Endodermal cell (in vitro differentiated cells): ENCODE data around the gene JAZF1. TPM values are rescaled to one million over a fixed set of nuclear protein-coding genes. Genes with fewer than 3 reads are reported as not detected.

Experiments used
- DNase-seq: peaks from one replicate; pipeline ENCODE4 v3.0.0-alpha.2; 2017
- H3K27ac ChIP-seq: 2 replicates; pipeline ENCODE4 v1.5.1; 2013; ENCODE audit warnings: mild to moderate bottlenecking, low read depth, low read length, moderate library complexity
- H3K27me3 ChIP-seq: 2 replicates; pipeline ENCODE4 v1.6.1; 2013; ENCODE audit warnings: mild to moderate bottlenecking, low read length, moderate library complexity; ENCODE audit not compliant: insufficient read depth, control insufficient read depth, poor library complexity, severe bottlenecking
- H3K36me3 ChIP-seq: 2 replicates; pipeline ENCODE4 v1.7.0; 2013; ENCODE audit warnings: mild to moderate bottlenecking, low read length, moderate library complexity; ENCODE audit not compliant: control insufficient read depth, insufficient read depth
- H3K4me1 ChIP-seq: one replicate; pipeline ENCODE4 v1.7.0; 2013; ENCODE audit warnings: low read length; ENCODE audit not compliant: control insufficient read depth, insufficient read depth
- H3K4me3 ChIP-seq: 2 replicates; pipeline ENCODE4 v1.5.1; 2013; ENCODE audit warnings: mild to moderate bottlenecking, low read length, moderate library complexity
- H3K9ac ChIP-seq: 2 replicates; pipeline ENCODE4 v1.6.1; 2013; ENCODE audit warnings: mild to moderate bottlenecking, low read length, moderate library complexity; ENCODE audit not compliant: poor library complexity, severe bottlenecking; ENCODE audit errors: extremely low read depth
- H3K9me3 ChIP-seq: 2 replicates; pipeline ENCODE4 v1.6.1; 2013; ENCODE audit warnings: mild to moderate bottlenecking, low read length, moderate library complexity; ENCODE audit not compliant: control insufficient read depth
- H3K27ac Mint-ChIP-seq: 2 replicates; pipeline ENCODE4 v1.8.0; 2020; ENCODE audit warnings: mixed read lengths
- H3K27me3 Mint-ChIP-seq: 2 replicates; pipeline ENCODE4 v1.8.0; 2021; ENCODE audit warnings: mild to moderate bottlenecking, mixed read lengths; ENCODE audit not compliant: insufficient read depth
- H3K36me3 Mint-ChIP-seq: 2 replicates; pipeline ENCODE4 v1.8.0; 2020; ENCODE audit warnings: low read depth, mixed read lengths
- H3K4me1 Mint-ChIP-seq: 2 replicates; pipeline ENCODE4 v1.8.0; 2020; ENCODE audit warnings: mixed read lengths
- H3K4me3 Mint-ChIP-seq: 2 replicates; pipeline ENCODE4 v1.8.0; 2020; ENCODE audit warnings: mild to moderate bottlenecking, moderate library complexity, mixed read lengths
- H3K9me3 Mint-ChIP-seq: 2 replicates; pipeline ENCODE4 v1.8.0; 2020; ENCODE audit warnings: mild to moderate bottlenecking, mixed read lengths
- WGBS, 2 experiments: methylation state at CpG; one replicate each; pipeline versions ENCODE4 v1.1.5 to v1.1.7; 2013; ENCODE audit warnings: missing lambda C conversion rate in 2 of 2, mixed read lengths in 1 of 2; ENCODE audit not compliant: insufficient coverage in 1 of 2, insufficient read length in 1 of 2; 5-methylcytosine and 5-hydroxymethylcytosine counted together
- total RNA-seq, 2 donors: library from RNA; stranded (reverse); fragmentation: NEBNext Ultra II Directional in 1 of 2; extraction: Animal tissue kit (Norgen Biotek cat#: 25700) in 1 of 2; gene quantifications; 2 replicates in 1 of 2; 3 replicates in 1 of 2; pipeline ENCODE4 v1.2.1, GENCODE V29; 2021
- TF ChIP-seq, protein P1 (sequence below): fragments of 200-600 bp; sonication (generic); conservative IDR thresholded peaks from 2 replicates; pipeline ENCODE4 v1.5.0; 2021; ENCODE audit warnings: antibody characterized with exemption, mild to moderate bottlenecking

The JAZF1 gene
- total RNA-seq, 2 donors from 2014 or later, result 18.3 to 33.6 TPM

DNA sequence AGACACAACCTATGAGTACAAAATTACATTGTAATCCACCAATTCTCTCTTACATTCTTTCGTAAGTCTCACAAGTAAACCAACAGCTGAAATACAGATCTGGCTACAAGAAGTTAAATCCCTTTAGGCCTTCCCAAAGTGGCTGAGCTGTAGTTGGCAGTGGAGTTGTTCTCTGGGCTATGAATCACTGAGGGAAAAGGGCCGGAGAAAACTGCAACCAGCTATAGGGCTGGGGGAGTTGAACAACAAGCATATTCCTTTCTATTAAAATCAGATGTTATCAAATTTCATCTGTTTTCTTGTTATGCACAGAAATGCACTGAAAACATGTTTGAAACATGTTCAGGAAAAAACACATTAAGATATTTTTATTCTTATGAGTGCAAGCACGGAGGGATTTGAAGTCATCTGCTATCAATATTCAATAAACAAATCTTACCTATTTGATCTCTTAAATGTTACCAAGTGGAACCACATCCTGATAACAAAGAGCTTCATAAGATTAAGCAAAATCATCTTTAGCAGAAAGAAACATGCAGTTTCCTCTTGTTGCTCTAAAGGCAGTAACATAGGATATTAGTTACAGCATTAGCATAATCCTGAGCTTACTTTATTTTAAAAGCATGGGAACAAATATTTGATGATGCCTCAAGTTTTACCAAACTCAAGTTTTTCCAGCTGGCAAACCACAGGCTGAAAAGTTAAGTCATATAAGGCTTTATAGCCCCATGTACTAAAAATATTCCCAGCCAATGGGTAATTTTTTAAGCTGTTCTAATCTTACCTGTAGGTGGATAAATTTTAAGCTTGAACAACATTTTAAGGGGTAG, 227.9 kb downstream of the JAZF1 start:
- TF ChIP-seq, protein P1, sequence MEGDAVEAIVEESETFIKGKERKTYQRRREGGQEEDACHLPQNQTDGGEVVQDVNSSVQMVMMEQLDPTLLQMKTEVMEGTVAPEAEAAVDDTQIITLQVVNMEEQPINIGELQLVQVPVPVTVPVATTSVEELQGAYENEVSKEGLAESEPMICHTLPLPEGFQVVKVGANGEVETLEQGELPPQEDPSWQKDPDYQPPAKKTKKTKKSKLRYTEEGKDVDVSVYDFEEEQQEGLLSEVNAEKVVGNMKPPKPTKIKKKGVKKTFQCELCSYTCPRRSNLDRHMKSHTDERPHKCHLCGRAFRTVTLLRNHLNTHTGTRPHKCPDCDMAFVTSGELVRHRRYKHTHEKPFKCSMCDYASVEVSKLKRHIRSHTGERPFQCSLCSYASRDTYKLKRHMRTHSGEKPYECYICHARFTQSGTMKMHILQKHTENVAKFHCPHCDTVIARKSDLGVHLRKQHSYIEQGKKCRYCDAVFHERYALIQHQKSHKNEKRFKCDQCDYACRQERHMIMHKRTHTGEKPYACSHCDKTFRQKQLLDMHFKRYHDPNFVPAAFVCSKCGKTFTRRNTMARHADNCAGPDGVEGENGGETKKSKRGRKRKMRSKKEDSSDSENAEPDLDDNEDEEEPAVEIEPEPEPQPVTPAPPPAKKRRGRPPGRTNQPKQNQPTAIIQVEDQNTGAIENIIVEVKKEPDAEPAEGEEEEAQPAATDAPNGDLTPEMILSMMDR, result no peak
- H3K27ac ChIP-seq, result no peak overlapping the region
- H3K36me3 Mint-ChIP-seq, result peaks cover 4% of the 10 kb centered on the region
- H3K27ac Mint-ChIP-seq, result no peak overlapping the region
- no peak overlapping the region for H3K9ac ChIP-seq
- H3K4me3 ChIP-seq, result no peak overlapping the region
- WGBS, 2 experiments, result 93 to 100% methylated on average over 1 to 3 of the region's 3 CpGs
- H3K4me1 Mint-ChIP-seq, result peaks cover 3% of the 10 kb centered on the region
- no peaks in the 10 kb centered on the region for H3K9me3 Mint-ChIP-seq
- no peaks in the 10 kb centered on the region for H3K27me3 ChIP-seq
- no peaks in the 10 kb centered on the region for H3K4me1 ChIP-seq
- H3K9me3 ChIP-seq, result no peaks in the 10 kb centered on the region
- H3K4me3 Mint-ChIP-seq, result no peak overlapping the region
- DNase-seq, result no peak
- H3K27me3 Mint-ChIP-seq, result peaks cover 3% of the 10 kb centered on the region
- H3K36me3 ChIP-seq, result no peaks in the 10 kb centered on the region

DNA sequence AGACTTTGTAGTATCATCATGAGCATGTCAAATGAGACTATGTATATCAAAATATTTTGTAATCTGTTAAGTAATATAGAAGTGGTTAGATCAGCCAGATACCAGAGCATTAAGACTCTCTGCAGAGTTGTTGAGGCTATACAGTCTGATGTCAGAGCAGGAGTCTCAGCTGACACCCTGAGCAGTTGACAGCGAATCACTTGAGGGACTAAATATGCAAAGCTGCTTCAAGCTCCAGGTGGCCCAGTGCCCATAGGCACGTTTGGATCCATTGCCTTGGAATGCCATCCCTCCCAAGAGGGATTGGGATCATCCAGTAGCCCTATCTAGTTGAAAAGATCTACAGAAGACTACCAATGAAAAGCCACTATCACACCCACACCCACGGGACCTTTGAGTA, 230.5 kb downstream of the JAZF1 start:
- peaks cover 4% of the 10 kb centered on the region for H3K36me3 Mint-ChIP-seq
- H3K4me1 Mint-ChIP-seq, result peaks cover 3% of the 10 kb centered on the region
- 73 to 100% methylated on average over 1 to 3 of the region's 3 CpGs for whole genome bisulfite sequencing, 2 experiments
- H3K27me3 ChIP-seq, result no peaks in the 10 kb centered on the region
- H3K9ac ChIP-seq, result no peak overlapping the region
- no peak overlapping the region for H3K4me3 ChIP-seq
- H3K27ac Mint-ChIP-seq, result no peak overlapping the region
- DNase-seq, result no peak
- H3K4me3 Mint-ChIP-seq, result no peak overlapping the region
- no peaks in the 10 kb centered on the region for H3K4me1 ChIP-seq
- H3K9me3 ChIP-seq, result no peaks in the 10 kb centered on the region
- H3K36me3 ChIP-seq, result no peaks in the 10 kb centered on the region
- TF ChIP-seq, protein P1, result no peak
- peaks cover 3% of the 10 kb centered on the region for H3K27me3 Mint-ChIP-seq
- H3K27ac ChIP-seq, result no peak overlapping the region
- H3K9me3 Mint-ChIP-seq, result no peaks in the 10 kb centered on the region

DNA sequence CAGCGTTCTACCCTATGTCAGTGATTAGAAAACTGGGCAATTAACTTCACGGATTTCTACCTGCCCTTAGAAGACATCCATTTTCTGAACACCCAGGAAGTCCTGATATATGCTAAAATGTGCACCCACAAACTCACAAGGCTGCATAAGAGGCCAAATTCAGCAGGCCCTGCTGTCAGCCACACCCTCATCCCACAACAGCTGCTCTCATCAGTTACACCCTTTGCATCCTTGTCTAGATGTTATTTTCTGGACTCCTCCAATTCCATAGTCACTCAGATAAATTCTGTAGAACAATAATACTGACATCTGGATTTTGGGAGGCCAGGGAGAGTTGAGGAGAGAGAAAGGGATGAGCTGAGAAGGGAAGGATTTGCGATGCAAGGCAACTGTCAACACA, 231.7 kb downstream of the JAZF1 start:
- Histone ChIP-seq H3K27me3 (no peaks in the 10 kb centered on the region), H3K4me1 (no peaks in the 10 kb centered on the region), H3K27ac (no peak overlapping the region), H3K9ac (no peak overlapping the region), H3K36me3 (no peaks in the 10 kb centered on the region), H3K9me3 (no peaks in the 10 kb centered on the region), H3K4me3 (no peak overlapping the region)
- Mint-ChIP-seq H3K27ac (no peak overlapping the region), H3K4me3 (no peak overlapping the region), H3K4me1 (peaks cover 3% of the 10 kb centered on the region), H3K9me3 (no peaks in the 10 kb centered on the region), H3K36me3 (no peaks in the 10 kb centered on the region), H3K27me3 (peaks cover 3% of the 10 kb centered on the region)
- TF ChIP-seq, protein P1, result no peak
- no peak for DNase-seq
- WGBS, 2 experiments, result 89 to 93% methylated on average over 2 to 3 of the region's 3 CpGs
